Measurements from ENCODE around the gene TRPV3.
"Not testable (repeated sequence)": the region's sequence is repeated elsewhere in the genome, so short reads cannot be mapped to it uniquely, and the experiment has no call there.

TRPV3 gene

DNA sequence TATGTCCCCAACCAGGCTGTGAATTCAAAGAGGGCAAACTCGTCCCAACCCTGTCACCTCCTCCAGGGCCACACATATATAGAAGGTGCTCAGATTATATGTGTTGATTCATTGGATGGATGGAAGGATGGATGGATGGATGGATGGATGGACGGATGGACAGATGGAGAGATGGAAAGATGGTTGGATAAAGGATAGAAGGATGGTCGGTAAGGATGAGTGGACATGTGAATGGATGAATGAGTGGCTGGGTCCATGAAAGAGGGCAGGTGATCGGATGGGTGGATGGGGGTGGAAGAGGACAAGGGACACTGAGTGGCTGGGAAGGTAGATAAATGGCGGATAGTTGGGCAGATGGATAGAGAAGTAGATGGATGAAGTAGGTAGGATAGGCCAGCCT is 30.1 kb downstream of the TRPV3 start:
- in situ Hi-C loops (cut with MboI; ENCODE audit: low sequenced_read_pairs) = no loop called here

DNA sequence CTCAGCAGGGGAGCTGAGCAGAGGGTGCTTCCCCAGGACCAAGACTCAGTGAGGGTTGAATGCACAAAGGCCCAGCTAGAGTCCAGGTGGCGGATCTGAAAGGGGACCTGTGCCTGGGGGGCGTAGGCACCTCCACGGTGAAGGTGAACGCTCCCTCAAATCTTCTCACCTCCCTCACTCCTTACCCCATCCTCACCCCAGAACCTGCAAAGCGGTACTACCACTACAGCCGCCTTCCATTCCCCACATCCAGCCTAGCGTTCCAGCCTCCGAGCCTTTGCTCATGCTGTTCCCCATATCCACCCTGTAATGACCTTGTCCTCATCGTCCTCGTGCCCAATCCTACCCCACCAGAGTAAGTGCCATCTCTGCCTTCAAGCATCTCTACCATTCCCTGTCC is 30.6 kb downstream of the TRPV3 start:
- in situ Hi-C loops (cut with MboI; ENCODE audit: low sequenced_read_pairs) = no loop called here

DNA sequence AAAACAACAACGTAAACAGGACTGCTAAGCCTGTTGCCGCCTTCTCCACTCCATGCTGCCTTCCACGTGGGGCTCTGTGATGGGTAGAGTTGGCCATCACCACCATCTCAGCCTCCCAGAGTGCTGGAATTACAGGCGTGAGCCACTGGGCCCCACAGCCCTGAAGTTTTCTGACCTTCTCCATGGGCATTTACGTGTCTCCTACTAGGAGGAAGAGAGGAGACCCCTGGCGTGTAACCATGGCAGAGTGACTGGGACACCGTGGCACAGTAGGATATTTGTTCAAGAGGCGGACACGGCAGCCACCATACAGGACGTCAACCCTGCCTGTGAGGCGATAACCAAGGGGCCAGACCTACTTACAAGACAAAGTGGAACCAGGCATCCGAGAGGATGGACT is 31.1 kb downstream of the TRPV3 start:
- in situ Hi-C loops (cut with MboI; ENCODE audit: low sequenced_read_pairs) = no loop called here

DNA sequence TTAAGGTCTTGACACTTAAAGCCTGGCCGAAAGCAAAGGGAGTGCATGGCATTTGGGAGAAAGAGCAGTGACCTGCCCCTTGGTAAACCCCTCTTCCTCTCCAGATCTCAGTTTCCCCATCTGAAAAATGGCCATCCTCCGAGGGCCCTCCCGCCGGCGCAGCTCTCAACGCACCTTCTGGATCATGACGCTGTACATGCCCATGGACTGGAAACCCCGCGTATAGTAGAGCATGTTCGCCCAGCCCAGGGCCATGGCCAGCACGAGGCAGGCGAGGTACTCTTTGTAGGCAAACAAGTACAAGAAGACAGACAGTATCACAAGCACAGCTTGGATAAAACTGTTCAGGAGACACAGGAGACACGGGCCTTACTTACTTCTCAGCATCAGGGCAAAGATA is 33.6 kb downstream of the TRPV3 start:
- in situ Hi-C loops (cut with MboI; ENCODE audit: low sequenced_read_pairs) = no loop called here

DNA sequence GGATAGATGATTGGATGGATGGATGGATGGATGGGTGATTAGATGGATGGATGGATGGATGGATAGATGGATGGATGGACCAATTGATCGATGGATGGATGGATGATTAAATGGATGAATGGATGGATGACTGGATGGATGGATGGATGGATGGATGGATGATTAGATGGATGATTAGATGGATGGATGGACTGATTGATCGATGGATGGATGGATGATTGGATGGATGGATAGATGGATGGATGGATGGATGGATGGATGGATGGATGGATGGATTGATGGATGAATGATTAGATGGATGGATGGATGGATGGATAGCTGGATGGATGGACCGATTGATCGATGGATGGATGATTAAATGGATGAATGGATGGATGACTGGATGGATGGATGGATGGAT is 38.1 kb downstream of the TRPV3 start:
- in situ Hi-C loops (cut with MboI; ENCODE audit: low sequenced_read_pairs) = not testable (repeated sequence)

DNA sequence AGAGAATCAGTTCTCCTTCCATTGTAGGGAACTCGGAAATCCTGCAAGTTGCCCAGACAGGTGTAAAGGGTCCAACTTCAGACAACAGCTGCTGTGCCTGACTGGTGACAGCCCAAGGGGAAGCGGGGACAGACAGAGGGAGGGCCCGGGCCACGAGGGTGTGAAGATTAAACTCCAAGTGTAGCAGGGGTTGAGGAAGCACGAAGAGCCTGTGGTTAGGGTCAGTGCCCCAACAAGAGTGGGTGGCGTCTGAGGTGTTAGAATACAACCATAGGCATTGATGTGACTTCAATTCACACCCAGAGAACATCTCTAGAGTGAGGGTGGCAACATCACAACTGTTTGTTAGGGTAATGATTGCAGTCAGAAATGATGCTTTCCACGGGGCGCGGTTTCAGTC is 42.7 kb downstream of the TRPV3 start:
- in situ Hi-C loops (cut with MboI; ENCODE audit: low sequenced_read_pairs) = no loop called here

DNA sequence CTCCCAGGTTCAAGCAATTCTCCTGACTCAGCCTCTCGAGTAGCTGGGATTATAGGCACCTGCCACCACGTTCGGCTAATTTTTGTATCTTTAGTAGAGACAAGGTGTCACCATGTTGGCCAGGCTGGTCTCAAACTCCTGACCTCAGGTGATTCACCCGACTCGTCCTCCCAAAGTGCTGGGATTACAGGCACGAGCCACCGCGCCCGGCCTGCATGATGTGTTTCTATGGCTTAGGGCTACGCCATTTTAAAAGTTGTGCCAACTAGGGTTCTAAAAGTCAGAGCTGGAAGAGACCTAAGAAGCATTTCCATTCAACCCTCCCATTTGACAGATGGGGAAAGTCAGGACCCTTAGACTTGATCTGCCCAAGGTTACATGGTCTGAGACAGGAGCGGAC is 43.4 kb downstream of the TRPV3 start:
- in situ Hi-C loops (cut with MboI; ENCODE audit: low sequenced_read_pairs) = not testable (repeated sequence)

DNA sequence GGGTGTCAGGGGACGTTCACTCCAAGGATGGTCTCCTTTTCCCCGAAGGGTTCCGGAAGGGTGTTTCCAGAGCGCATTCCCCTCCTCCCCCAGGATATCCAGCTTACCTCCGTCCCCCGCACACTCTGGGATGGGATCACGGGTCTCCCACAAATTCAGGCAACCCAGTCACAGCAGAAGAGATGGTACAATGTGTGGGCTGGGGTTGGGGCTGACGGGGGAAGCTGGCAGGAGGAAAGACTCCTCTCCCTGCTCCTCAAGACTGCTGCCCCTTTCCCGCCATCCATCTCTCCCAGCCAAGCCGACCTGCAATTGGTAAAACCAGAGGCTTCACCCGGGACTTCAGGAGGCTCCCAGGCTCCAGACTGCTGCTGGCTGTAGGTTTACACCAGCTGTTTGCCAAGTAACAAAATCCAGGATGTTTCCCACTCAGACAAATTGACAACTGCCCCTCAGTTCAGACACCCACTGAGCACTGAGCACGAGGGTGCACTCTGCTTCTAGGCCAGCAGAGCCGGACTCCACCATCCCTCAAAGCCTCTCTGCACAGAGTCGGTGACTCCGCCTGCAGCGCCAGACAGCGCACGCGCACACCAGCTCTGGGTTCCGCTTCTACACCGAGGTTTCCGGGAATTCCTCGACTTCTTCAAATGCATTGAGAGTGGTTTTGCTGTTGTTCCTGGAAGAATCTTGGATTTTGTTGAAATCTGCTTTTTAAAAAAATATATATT is 44.1 kb downstream of the TRPV3 start:
- in situ Hi-C loops (cut with MboI; ENCODE audit: low sequenced_read_pairs) = no loop called here

DNA sequence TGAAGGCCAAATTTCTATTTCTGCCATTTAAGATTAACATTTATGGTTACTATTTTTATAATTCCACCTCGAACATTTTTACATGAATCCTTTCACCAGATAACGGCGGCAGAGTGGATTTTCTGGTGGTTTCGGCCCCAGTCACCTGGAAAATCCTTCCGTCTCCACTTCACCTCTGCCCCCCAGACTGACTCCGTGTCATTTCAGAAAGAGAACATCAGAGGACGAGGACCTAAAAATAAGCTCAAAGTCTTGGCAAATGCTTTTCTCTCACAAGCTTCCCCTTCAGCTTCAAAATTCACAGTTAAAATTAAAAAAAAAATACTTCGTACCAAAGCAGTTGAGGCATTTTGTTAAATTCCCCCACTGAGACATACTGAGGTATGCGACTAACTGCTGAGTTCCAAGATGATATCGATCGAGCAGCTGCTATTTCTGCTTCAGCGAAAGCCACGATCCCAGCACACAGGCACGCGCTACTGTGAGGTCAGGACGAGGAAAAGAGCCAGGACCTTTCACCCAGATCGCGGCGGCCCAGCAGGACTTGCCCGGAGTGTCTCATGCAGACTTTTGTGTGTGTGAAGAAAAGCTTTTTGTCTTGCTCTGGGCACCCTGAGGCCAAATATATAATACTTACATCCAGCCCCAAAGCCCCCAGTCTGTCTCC is 45.0 kb downstream of the TRPV3 start:
- in situ Hi-C loops (cut with MboI; ENCODE audit: low sequenced_read_pairs) = no loop called here

DNA sequence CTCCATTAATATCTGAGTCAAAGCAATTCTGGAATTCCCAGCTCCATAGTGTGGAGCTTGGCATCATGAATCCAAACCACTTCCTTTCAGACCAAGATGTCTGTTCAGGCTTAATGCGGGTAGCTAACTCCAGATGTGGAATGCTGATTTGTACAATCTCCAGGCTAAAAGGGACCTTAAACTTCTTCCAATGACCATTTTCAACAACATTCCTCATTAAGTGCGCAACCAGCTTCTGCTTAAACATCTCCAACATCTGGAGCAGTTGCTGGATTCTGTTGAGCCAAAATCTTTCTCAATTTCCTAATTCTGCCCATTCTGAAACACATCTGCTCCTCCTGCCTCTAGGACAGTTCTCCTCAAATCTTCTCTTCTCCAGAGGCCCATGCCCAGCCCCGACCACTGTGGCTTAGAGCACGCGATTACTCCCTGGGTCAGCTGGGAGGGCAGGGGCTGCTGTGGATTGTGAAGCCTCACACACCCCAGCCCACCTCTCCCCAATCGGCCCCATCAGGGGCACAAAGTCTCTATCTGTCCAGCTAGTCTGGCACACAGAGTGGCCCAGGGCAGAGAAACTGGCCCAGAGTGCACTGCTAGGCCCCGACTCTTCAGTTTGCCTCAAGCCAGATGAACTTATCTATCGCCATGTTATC is 45.6 kb downstream of the TRPV3 start:
- in situ Hi-C loops (cut with MboI; ENCODE audit: low sequenced_read_pairs) = no loop called here

DNA sequence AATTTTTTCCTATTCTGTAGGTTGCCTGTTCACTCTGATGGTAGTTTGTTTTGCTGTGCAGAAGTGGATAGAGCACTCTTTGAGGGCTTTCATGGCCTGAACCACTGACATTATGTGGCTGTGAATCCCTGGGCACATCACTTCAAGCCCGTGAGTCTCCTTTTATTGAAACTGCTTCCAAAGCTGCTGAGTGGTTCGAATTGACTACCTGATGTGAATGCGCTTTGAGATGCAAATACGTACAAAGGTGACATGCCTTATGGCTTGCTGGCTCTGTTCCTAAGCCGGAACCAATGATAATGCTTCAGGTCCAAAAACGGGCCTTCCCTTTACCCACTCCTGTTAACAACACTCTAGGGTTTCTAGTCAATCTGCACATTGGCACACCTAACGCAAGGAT is 47.5 kb downstream of the TRPV3 start:
- in situ Hi-C loops (cut with MboI; ENCODE audit: low sequenced_read_pairs) = no loop called here

DNA sequence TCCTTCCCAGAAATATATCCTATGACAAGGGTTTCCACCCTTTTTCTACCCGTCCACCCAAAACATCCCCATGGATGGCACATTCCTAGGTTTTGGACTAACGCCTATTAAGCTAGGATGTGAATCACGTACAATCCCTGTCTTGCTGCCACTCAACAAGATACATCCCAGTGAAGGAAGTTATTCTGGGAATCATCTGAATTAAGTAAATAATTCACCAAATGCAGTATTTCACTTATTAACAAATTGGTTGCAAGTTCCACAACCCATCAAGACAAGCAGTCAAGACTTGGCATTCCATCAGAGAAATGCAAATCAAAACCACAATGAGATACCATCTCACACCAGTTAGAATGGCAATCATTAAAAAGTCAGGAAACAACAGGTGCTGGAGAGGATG is 49.7 kb downstream of the TRPV3 start:
- in situ Hi-C loops (cut with MboI; ENCODE audit: low sequenced_read_pairs) = no loop called here

DNA sequence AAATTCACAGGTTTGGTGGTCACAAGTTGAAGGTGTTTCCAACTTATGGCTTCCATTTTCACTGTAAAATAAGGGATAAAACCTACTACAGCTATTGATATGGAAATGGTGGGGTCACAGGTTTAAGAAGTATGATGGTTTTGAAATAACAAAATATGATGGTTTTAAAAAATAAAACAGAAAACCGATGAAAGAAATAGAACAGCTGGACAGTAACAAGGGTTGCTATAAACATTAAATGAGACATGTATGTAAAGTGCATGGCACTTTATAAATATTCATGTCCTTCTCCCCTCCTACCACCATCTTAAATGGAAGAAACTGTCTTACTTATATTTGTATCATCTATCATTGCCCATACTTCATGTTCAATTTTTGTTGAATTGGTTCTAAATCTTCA is 50.5 kb downstream of the TRPV3 start:
- in situ Hi-C loops (cut with MboI; ENCODE audit: low sequenced_read_pairs) = no loop called here

DNA sequence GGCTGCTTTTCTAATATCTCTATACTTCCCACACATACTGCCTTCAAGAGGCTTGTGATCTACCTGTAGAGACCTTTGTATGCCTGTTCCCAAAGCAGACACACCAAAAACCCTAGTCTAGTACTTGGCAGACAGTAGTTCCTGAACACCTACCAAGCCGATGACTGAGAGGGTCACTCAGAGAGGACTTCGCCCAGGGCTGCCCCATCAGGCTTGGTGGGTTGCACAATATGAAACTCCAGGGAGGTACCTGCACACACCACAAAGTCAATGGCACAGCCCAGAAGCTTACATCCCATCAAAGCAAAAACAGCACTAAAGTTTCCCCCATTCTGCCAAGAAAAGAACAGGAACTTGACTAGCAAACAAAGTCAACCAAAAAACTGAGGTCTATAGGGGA is 51.6 kb downstream of the TRPV3 start:
- in situ Hi-C loops (cut with MboI; ENCODE audit: low sequenced_read_pairs) = no loop called here

DNA sequence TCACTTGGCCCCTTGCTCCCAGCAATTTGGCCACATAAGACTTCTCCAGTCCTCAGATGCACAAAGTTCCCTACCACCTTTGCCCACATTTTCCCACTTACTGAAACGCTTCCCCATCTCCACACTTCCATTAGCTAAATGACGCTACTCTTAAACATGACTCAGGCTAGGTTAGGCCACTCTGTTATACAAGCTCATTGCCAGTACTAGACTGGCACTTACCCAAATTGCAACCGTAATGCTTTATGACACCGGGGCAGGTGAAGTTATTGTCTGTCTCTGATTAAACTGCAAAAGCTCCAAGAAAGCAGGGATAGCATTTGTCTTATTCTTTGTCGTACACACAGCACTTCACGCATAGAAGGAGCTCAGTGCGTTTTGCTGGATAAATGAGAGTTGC is 52.6 kb downstream of the TRPV3 start:
- in situ Hi-C loops (cut with MboI; ENCODE audit: low sequenced_read_pairs) = no loop called here

DNA sequence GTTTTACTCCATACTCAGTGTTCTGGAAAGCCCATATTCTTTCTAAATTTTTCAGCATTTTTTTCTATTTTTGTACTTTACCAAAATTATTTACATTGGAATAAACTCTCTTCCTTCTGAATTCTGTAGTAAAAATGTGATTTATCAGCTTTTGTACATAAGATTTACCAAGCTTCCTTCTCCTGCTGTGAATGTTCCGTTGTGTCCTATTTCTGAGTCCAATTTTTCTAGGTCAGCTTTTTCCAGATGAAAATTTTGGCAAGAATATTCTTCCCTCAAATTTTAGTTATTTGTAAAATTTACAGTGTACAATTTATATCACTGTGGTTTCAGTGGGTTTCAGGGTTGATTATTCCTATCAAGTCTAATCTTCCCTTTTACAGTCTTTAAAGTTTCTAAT is 54.3 kb downstream of the TRPV3 start:
- in situ Hi-C loops (cut with MboI; ENCODE audit: low sequenced_read_pairs) = no loop called here

DNA sequence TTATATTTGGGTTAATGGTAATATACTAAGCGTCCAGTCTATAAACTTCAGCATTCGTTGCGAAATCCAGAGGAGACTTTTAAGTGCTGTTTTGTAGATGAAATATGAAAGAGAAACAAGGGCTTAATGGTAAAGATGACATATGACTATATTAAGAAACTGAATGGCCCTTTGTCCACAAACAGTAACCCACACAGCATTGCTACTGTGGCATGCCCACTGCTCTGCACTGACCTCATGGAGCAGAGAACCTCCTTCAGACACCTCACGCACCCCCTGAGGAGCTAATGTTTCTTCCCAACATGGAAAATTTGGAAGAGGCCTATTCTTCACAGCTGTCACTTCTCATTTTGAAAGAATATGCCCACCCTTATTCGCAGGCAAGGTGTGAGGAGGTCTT is 55.1 kb downstream of the TRPV3 start:
- in situ Hi-C loops (cut with MboI; ENCODE audit: low sequenced_read_pairs) = no loop called here

DNA sequence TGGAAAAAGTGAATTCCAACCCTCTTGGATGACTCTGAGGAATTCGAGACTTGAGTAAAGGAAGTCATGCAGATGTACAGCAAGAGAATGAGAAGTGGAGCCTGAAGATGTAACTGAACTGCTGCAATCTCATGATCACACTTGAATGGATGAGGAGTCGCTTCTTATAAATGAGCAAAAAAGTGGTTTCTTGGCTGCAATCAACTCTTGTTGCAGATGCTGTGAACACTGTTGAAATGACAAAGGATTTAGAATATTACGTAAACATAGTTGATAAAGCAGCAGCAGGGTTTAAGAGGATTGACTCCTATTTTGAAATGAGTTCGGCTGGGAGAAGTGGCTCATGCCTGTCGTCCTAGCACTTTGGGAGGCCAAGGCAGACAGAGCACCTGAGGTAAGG is 56.3 kb downstream of the TRPV3 start:
- in situ Hi-C loops (cut with MboI; ENCODE audit: low sequenced_read_pairs) = no loop called here

DNA sequence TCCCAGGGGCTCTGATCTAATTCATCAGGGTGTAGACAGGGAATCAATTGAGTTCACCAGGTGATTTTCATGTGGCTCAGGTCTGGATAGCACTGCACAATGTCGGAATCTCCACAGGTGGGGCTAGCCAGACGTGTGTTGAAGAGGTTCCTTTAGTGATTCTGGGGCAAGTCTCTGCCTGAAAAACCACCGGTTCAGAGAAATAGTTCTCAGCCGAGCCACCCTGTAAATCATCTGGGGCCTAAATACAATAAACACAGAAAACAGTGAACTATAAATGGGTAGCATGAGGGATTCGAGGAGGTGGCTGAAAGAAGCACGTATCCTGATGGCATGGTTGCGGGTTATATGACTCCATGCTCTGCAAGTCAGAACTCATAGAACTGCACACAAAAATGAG is 60.5 kb downstream of the TRPV3 start:
- in situ Hi-C loops (cut with MboI; ENCODE audit: low sequenced_read_pairs) = no loop called here

DNA sequence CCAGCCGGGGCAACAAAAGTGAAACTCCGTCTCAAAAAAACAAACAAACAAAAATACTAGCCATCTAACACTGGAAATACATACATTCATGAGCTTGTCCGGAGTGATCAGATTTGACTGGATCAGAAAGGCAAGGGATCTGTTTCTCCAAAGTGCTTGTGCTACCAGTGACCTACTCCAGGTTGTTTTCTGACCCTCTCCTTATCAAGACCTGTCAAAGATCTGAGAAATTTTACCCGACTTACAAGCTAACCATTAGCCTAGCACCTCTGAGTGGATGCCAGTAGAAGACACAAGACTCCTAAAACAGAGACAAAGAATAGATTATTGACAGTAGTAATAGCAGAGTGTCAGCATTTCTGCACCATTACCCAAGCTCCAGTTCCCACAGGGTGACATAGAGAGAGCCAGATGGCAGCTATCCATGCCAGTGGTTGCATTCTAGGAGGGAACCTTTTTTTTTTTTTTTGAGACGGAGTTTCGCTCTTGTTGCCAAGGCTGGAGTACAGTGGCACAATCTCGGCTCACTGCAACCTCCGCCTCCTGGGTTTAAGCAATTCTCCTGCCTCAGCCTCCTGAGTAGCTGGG is 72.0 kb downstream of the TRPV3 start:
- in situ Hi-C loops (cut with MboI; ENCODE audit: low sequenced_read_pairs) = no loop called here

DNA sequence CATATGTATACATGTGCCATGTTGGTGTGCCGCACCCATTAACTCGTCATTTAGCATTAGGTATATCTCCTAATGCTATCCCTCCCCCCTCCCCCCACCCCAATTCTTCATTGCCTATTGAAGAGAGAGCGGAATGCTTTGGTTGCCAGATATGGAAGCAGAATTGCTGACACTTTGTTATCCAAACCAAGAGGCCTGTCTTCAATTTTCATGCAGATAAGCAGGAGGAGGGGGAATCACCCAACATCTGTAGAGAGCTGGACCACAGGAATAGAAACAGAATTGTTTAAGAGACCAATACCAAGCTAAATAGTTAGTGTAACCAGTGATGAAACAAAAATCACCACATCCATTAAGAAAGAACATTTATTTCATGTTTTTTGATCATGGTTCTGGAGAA is 74.8 kb downstream of the TRPV3 start:
- in situ Hi-C loops (cut with MboI; ENCODE audit: low sequenced_read_pairs) = no loop called here

DNA sequence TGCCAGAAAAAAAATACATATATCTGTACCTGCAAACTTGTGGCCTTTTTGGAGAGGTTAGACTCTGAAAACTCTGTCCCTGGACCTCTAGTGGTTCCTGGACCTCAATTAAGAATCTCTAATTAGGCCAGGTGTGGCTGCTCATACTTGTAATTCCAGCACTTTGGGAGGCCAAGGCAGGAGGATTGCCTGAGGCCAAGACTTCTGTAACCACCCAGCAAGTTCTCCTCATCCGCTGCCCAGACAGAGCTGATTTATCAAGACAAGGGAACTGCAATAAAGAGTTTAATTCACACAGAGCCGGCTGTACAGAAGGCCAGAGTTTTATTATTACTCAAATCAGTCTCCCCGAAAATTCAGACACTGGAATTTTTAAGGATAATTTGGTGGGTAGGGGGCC is 77.6 kb downstream of the TRPV3 start:
- in situ Hi-C loops (cut with MboI; ENCODE audit: low sequenced_read_pairs) = no loop called here

Measured in HL-60/S4 (cell line).